Uterus (tissue), 4 donors: Measurements from ENCODE around the gene RBBP9. TPM values are rescaled to one million over a fixed set of nuclear protein-coding genes. Genes with fewer than 3 reads are reported as not detected.
"Not testable (repeated sequence)": the region's sequence is repeated elsewhere in the genome, so short reads cannot be mapped to it uniquely, and the experiment has no call there.

Experiments used
- DNase-seq, 2 donors: peaks; one replicate each; pipeline ENCODE4 v3.0.0-alpha.2; 2019 to 2020
- H3K27ac ChIP-seq, 2 donors: fragments of 200-600 bp; sonication (generic); 1 replicate in 1 of 2; 2 replicates in 1 of 2; pipeline ENCODE4 v1.5.1; 2016 to 2018
- H3K27me3 ChIP-seq, 2 donors: fragments of 200-600 bp; sonication (generic); one replicate each; pipeline ENCODE4 v1.5.1; 2018 to 2019; ENCODE audit warnings: control low read depth in 1 of 2
- H3K36me3 ChIP-seq, 2 donors: fragments of 200-600 bp; sonication (generic); one replicate each; pipeline ENCODE4 v1.5.1; 2019; ENCODE audit warnings: control low read depth in 1 of 2
- H3K4me1 ChIP-seq, 2 donors: fragments of 200-600 bp; sonication (generic); one replicate each; pipeline ENCODE4 v1.5.1; 2018 to 2019; ENCODE audit warnings: control low read depth in 1 of 2
- H3K4me3 ChIP-seq, 2 donors: fragments of 200-600 bp; sonication (generic); 1 replicate in 1 of 2; 2 replicates in 1 of 2; pipeline ENCODE4 v1.5.1; 2018 to 2019; ENCODE audit warnings: mild to moderate bottlenecking in 1 of 2
- H3K9me3 ChIP-seq, 2 donors: fragments of 200-600 bp; sonication (generic); one replicate each; pipeline ENCODE4 v1.5.1; 2019; ENCODE audit warnings: control low read depth in 1 of 2
- POLR2A ChIP-seq, 2 donors: fragments of 450-650 bp; IDR thresholded peaks; one replicate each; pipeline ENCODE4 v1.6.1; 2016; ENCODE audit warnings: antibody characterized with exemption in 2 of 2, mild to moderate bottlenecking in 1 of 2, moderate library complexity in 1 of 2
- intact Hi-C: fragments of 100-400 bp; cut with DNase I; formaldehyde crosslinking; loops from one replicate; pipeline ENCODE4 v1.15.1; 2023; ENCODE audit warnings: low total_unique reads
- total RNA-seq, 4 donors: library from RNA; depleted of rRNA in 3 of 4; stranded (reverse); fragments of >200 nt in 3 of 4; gene quantifications; one replicate each; pipeline versions ENCODE4 v1.1.0 to v1.2.4, GENCODE V29; 2014 to 2023
- TF ChIP-seq, protein P1 (sequence below), 4 experiments: fragments of 200-600 bp in 2 of 4; fragments of 450-650 bp in 2 of 4; sonication (generic) in 2 of 4; IDR thresholded peaks; one replicate each; pipeline ENCODE4 v1.5.1; 2016 to 2019; ENCODE audit warnings: antibody characterized with exemption in 4 of 4, mild to moderate bottlenecking in 2 of 4, moderate library complexity in 1 of 4
- donor health status: DM: yes; HTN: yes; CAD: no.

The RBBP9 gene
- total RNA-seq, 4 donors from 2014 or later: 12.5 to 128 (median 40.7) TPM

DNA sequence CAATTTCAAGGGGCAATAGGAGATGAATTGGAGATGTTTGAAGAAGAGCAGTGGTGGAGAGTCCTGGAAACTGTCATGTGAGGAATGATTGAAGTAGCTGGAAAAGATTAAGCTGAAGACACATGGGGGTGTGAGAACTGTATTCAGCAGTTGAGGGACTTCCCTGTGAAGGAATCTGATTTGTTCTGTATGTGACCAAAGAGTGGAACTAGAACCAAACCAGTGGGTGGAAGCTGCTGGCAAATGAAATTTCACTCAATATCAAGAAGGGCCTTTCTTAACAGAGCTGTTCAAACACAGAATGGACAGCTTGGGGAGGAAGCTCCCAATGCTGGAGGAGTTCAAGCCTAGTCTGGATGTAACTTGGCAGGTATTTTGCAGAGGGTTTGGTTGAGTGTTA is 32.0 kb upstream of the RBBP9 start:
- no peak for DNase-seq
- no peak for TF ChIP-seq POLR2A (IDR thresholded peaks at IDR 0.05)
- TF ChIP-seq, protein P1, sequence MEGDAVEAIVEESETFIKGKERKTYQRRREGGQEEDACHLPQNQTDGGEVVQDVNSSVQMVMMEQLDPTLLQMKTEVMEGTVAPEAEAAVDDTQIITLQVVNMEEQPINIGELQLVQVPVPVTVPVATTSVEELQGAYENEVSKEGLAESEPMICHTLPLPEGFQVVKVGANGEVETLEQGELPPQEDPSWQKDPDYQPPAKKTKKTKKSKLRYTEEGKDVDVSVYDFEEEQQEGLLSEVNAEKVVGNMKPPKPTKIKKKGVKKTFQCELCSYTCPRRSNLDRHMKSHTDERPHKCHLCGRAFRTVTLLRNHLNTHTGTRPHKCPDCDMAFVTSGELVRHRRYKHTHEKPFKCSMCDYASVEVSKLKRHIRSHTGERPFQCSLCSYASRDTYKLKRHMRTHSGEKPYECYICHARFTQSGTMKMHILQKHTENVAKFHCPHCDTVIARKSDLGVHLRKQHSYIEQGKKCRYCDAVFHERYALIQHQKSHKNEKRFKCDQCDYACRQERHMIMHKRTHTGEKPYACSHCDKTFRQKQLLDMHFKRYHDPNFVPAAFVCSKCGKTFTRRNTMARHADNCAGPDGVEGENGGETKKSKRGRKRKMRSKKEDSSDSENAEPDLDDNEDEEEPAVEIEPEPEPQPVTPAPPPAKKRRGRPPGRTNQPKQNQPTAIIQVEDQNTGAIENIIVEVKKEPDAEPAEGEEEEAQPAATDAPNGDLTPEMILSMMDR (IDR thresholded peaks at IDR 0.05): no peak
- H3K27ac ChIP-seq: no peak overlapping the region
- no peak overlapping the region for H3K4me3 ChIP-seq
- H3K36me3 ChIP-seq: no peaks in the 10 kb centered on the region
- no peaks in the 10 kb centered on the region for H3K9me3 ChIP-seq
- intact Hi-C loops: no loop called here
- H3K27me3 ChIP-seq: no peaks in the 10 kb centered on the region
- no peaks in the 10 kb centered on the region for H3K4me1 ChIP-seq

DNA sequence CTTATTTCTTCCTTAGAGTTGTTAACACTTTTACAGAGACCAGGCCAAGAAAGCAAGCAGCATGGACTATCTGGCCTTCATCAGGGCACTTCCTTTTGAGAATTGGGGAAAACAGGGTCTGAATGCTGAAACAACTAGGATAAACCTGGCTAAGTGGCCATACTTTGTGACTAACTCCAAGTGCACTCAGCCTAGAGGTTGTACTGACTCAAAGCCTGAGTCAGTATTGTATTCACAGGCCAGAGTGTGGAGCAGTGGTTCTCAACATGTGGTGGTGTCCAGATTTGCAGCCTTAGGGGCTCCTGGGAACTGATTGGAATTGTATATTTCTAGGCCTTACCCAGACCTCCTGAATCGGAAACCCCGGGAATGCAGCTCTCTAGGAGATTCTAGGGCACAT is 30.8 kb upstream of the RBBP9 start:
- H3K27me3 ChIP-seq: no peaks in the 10 kb centered on the region
- no peak overlapping the region for H3K27ac ChIP-seq
- intact Hi-C loops: no loop called here
- no peak for DNase-seq
- no peaks in the 10 kb centered on the region for H3K4me1 ChIP-seq
- H3K9me3 ChIP-seq: no peaks in the 10 kb centered on the region
- no peaks in the 10 kb centered on the region for H3K36me3 ChIP-seq
- TF ChIP-seq POLR2A (IDR thresholded peaks at IDR 0.05): no peak
- TF ChIP-seq, protein P1 (IDR thresholded peaks at IDR 0.05): no peak
- no peak overlapping the region for H3K4me3 ChIP-seq

- no peaks in the 10 kb centered on the region for H3K27me3 ChIP-seq
- H3K9me3 ChIP-seq: no peaks in the 10 kb centered on the region
- H3K4me3 ChIP-seq: no peak overlapping the region
- H3K36me3 ChIP-seq: no peaks in the 10 kb centered on the region
- no peak overlapping the region for H3K27ac ChIP-seq
- no peak for DNase-seq
- TF ChIP-seq POLR2A (IDR thresholded peaks at IDR 0.05): no peak
- TF ChIP-seq, protein P1 (IDR thresholded peaks at IDR 0.05): no peak
- intact Hi-C loops: no loop called here
- no peaks in the 10 kb centered on the region for H3K4me1 ChIP-seq
These were observed 30.3 kb upstream of the RBBP9 start for GRCh38 chr20:18527339-18527738.

- DNase-seq, intact Hi-C loops, H3K27me3 ChIP-seq, H3K9me3 ChIP-seq, H3K4me1 ChIP-seq, H3K4me3 ChIP-seq, H3K36me3 ChIP-seq, H3K27ac ChIP-seq: not testable (repeated sequence)
These were observed 29.7 kb upstream of the RBBP9 start for GRCh38 chr20:18526761-18527160.

DNA sequence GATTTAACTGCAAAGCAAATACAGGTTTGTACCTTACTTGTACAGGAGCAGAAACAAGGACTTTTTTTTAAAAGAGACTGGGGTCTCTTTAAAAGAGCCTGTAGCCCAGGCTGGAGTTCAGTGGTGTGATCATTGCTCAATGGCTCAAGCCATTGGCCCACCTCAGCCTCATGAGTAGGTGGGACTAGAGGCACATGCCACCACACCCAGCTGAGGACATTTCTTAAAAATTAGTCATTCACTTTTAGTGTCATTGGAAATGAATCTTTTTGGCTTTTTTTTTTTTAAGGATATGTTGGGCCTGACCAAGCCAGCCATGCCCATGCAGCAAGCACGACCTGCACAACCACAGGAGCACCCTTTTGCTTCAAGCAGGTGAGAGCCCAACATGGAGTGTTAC is 27.6 kb upstream of the RBBP9 start:
- Histone ChIP-seq H3K27me3 (no peaks in the 10 kb centered on the region), H3K27ac (no peak overlapping the region), H3K4me1 (no peaks in the 10 kb centered on the region), H3K36me3 (no peaks in the 10 kb centered on the region), H3K4me3 (no peak overlapping the region), H3K9me3 (no peaks in the 10 kb centered on the region)
- intact Hi-C loops: no loop called here
- TF ChIP-seq POLR2A (IDR thresholded peaks at IDR 0.05): no peak
- TF ChIP-seq, protein P1 (IDR thresholded peaks at IDR 0.05): no peak
- DNase-seq: no peak

DNA sequence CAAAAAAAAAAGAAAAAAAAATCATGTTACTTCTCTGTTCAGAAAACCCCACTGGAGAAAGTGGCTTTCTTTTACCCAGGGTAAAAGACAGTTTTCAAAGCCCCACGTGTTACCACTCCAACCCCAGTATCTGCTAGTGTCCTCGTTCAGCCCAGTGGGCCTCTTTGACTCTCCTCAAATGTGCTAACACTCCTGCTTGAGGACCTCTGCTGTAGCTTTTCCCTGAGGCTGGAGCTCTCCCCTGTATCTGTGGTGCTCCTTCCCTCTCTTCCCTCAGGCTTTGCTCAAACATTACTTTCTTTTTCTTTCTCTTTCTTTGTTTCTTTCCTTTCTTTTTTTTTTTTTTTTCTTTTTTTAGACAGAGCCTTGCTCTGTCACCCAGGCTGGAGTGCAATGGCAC is 26.0 kb upstream of the RBBP9 start:
- no peak overlapping the region for H3K4me3 ChIP-seq
- no peak for DNase-seq
- H3K4me1 ChIP-seq: no peaks in the 10 kb centered on the region
- H3K36me3 ChIP-seq: no peaks in the 10 kb centered on the region
- no peaks in the 10 kb centered on the region for H3K9me3 ChIP-seq
- TF ChIP-seq POLR2A (IDR thresholded peaks at IDR 0.05): no peak
- TF ChIP-seq, protein P1 (IDR thresholded peaks at IDR 0.05): no peak
- H3K27ac ChIP-seq: no peak overlapping the region
- intact Hi-C loops: no loop called here
- H3K27me3 ChIP-seq: no peaks in the 10 kb centered on the region

DNA sequence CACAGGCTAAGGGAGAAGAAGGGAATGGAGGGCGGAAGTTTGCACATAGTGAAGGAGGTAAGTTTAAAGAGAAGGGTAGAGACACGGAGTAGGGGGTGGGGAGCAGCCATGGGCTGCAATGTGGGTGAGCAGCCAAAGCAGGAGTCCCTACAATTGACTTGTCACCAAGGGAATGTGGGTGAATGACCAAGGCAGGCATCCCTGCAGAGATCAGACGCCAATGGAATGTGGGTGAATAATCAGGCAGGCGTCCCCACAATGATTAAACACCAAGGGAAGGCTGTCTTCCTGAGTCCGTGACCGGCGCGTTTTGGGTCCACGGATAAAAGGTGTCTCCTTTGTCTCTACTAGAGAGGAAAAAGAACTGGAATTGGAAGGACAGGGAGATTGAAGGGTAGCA is 25.0 kb upstream of the RBBP9 start:
- H3K9me3 ChIP-seq, H3K36me3 ChIP-seq, H3K4me1 ChIP-seq, H3K27me3 ChIP-seq, H3K27ac ChIP-seq, DNase-seq, intact Hi-C loops, H3K4me3 ChIP-seq: not testable (repeated sequence)
